Measurements from ENCODE around the gene LRRC56.

Gene LRRC56

DNA sequence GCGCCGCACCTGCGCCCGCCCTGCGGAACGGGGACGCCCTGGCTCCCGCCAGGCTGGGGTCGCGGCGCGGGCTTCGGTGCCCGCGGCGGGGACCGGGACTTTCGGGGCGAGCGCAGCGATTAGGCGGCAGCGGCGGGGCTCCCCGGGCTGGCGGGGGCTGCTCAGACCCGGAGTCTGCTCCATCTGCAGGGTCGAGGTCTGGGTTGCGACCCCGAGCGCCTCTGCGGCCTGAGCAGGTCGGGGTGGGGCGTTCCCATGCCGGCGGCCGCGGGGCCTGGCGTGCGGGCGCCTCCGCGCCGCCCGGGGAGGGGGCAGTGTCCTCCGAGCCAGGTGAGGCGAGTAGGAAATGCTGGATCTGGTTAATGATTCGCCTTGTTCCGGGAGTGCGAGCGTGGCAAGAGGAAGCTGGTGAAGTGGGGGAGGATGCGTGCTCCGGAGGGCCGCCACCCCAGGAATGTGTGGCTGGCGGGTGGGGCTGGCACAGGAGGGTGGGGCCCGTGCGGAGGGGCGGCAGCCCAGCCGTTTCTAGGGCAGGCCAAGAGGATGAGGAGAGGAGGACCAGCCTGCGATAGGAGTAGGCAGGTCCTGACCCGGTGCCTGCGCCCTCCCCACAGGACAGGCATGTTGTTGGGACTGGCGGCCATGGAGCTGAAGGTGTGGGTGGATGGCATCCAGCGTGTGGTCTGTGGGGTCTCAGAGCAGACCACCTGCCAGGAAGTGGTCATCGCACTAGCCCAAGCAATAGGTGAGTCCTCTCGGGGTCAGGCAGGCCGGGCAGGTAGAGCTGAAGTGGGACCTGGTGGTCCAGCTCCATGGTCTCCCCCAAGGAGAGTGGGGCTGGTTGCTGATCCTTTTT lies 24.0 kb downstream of the LRRC56 start:
- DNase-seq, result peak; percentile 41

DNA sequence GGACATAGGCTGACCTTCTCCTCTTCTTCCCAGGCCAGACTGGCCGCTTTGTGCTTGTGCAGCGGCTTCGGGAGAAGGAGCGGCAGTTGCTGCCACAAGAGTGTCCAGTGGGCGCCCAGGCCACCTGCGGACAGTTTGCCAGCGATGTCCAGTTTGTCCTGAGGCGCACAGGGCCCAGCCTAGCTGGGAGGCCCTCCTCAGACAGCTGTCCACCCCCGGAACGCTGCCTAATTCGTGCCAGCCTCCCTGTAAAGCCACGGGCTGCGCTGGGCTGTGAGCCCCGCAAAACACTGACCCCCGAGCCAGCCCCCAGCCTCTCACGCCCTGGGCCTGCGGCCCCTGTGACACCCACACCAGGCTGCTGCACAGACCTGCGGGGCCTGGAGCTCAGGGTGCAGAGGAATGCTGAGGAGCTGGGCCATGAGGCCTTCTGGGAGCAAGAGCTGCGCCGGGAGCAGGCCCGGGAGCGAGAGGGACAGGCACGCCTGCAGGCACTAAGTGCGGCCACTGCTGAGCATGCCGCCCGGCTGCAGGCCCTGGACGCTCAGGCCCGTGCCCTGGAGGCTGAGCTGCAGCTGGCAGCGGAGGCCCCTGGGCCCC lies 24.8 kb downstream of the LRRC56 start:
- DNase-seq, result no peak

DNA sequence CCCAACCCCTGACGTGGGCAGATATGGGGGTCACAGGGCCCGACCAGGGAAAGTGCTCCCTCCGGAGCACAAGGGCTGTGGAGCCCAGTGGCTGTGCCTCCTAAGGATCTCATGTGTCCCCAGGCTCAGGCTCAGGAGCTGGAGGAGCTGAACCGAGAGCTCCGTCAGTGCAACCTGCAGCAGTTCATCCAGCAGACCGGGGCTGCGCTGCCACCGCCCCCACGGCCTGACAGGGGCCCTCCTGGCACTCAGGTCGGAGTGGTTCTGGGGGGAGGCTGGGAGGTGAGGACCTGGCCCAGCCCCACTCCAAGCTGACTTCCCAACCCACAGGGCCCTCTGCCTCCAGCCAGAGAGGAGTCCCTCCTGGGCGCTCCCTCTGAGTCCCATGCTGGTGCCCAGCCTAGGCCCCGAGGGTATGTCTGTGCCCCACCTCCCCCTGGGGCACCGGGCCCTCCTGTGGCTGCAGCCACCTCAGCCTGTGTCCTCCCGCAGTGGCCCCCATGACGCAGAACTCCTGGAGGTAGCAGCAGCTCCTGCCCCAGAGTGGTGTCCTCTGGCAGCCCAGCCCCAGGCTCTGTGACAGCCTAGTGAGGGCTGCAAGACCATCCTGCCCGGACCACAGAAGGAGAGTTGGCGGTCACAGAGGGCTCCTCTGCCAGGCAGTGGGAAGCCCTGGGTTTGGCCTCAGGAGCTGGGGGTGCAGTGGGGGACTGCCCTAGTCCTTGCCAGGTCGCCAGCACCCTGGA lies 25.9 kb downstream of the LRRC56 start:
- DNase-seq, result no peak

DNA sequence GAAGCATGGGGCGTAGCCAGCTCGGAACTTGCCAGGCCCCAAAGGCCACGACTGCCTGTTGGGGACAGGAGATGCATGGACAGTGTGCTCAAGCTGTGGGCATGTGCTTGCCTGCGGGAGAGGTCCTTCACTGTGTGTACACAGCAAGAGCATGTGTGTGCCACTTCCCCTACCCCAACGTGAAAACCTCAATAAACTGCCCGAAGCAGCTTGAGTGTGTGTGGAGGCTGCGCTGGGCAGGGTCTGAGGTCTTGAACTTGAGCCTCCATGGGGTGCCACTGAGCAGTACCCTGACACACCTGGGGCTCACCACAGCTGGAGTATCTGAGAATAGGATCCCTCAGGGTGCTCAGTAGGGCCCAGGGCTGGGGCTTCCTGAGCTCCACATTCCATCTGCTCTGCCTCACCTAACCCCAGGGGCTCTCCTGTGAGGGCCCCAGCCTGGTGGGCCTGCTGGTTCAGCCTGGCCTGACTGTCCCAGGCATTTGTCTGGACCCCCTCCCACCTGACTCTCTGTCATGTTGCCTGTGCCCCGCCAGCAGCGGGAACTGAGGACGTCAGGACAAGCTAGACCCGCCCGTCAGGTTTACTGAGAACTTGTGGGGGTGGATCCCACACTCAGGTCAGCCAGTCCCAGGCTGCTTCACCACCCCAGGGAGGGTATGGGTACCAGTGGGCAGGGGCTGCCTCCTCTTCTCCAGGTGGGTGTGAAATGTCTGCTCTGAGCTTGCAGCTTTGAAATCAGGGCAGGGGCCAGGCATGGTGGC lies 26.7 kb downstream of the LRRC56 start:
- DNase-seq, result no peak

DNA sequence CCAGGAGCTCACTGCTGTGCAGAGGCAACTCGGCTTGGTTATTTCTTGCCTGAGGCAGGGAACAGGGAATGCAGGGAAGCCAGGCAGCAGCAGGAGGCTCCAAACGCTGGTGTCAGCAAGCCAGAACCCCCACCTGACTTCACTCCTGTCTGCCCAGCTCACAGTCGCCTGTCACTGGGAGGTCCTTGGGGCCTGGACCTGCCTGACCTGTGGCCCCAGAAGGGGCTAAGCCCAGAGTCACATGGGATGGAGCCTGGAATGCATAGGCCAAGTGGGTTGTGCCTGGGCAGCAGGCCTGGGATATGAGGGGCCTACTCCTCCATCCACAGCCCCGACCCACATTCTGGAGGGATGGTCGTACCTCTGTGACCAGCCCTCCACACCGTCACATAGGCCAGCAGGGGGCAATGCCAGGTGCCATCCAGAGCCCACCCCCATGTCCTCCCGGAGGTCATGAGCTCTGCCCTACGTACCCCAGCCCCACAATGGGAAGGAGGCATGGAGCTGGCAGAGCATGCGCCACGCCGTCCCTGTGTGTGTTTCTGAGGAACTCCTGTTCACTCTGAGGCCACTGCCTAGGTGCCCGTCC lies 28.7 kb downstream of the LRRC56 start:
- no peak for DNase-seq

DNA sequence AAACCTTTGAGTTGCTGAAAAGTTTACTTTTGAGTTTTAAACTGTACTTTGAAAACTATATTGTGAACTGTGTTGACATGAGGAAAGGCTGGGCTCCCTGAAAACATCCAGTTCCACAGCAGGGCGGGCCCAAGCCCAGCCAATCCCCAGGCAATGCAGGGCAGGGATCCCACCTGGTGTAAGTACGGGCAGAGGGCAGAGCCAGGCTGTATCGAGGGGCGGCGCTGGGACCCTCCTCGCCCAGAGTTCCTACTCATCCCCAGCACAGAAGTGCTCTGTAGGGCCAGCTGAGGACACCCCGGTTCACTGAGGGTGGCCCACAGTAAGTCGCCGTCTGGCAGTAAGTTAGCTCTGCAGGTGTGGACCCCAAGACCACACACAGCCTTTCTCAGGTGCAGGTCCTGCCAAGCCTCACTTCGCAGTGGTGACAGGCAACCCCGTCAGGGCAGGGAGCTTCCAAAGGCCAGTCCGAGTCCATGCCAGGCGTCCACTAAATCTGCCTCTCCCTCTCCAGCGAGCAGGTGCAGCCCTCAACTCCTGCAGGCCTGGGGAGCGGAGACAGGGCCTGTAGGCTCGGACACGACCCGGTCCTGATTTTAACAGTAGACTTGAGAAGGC lies 29.8 kb downstream of the LRRC56 start:
- no peak for DNase-seq

DNA sequence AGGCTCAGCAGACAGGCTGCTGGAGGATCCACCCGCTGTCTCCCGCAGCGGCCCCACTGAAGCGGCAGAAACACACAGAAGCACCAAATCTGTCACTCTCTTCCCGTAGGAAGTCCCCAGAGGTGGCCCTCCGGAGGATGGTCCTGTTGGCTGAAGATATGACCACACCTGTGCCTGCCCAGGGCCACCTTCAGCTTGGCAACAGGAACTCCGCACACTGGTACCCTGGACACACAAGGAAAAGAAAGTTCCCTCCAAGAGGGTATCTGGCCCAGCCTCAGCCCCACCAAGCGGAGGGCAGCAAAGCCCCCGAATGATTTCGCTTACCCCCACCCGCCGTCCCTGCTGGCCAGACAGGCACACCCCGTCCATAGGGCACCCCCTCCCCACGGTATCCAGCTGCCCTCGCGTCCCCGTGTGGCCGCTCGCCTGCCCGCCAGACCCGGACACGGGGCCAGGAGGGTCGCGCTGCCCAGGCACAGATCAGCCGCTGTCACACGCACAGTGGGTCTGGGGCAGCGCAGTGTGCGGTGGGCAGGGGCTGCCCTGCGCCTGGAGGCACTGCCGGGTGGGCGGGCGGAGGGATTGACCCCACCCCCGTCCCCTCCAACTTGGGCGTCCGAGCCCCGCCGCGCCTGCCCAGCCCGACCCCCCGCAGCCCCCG lies 30.4 kb downstream of the LRRC56 start:
- DNase-seq, result no peak

DNA sequence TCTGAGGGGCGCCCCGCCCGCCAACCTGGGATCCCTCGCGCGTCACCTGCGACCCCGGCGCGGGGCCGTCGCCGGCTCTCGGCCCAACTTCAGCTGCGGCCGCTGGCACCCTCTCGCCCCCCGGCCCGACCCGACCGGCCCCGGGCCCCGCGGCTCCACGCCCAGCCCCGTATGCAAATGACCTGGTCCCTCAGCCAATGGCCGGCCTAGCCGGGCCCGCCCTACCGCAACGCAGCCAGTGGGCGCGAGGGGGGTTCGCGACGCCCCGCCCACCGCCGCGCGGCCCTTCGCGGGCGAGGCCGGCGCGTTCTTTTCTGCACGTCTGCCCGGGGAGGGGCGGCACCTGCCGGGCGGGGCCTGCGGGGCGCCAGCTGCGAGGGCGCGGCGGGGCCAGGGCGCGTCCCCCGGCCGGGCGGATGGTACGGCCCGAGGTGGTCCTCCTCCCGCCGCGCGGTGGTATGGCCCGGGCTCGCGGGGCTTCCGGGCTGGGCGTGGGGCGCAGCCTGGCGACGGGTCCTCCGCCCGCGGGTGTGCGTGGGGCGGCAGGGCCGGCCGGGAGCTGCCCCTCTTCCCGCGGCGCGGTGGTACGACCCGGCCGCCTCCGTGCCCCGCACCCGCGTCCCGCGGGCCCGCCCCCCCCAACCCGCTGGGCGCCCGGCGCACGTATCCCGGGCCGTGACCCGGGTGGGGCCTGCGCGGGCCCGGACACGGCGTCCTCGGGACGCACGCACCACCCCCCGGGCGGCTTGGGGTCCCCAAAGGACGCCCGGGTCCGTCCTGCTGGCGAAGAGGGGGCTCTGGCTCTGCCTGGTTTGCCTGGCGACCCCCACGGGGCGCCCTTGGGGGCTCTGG lies 31.2 kb downstream of the LRRC56 start:
- DNase-seq, result peak; percentile 95

DNA sequence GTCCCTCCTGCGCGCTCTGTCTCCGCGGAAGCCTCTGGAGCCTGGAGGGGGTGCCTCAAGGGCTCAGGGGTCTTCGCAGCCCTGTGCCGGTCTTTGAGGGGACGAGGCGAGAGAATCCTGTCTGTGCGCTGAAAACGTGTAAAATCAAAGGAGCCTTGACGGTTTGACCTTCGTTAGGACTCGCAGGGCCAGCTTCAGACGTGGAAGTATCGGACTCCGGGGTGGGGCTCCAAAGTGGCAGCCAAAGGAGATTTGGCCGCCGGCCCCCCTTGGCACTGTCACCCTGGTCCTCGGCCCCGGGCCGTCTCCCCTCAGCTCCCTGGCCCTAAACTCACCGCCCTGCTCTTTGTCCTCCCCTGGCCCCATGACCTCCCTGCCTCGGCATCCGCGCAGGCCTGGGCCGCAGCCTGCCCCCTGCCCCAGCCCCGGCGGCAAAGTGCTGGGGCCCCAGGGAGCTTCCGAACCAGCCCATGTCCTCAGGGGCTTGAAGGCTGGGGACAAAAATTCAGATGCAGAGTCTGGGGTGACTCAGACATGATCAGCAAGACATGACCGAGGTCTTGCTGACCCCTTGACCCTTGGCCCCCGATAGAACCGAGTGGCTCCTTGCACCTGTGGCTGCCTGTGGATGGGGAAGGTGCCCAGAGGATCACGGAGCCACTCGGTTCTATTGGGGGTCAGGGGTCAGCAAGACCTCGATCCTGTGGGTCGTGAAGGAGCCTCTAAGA lies 32.0 kb downstream of the LRRC56 start:
- no peak for DNase-seq

DNA sequence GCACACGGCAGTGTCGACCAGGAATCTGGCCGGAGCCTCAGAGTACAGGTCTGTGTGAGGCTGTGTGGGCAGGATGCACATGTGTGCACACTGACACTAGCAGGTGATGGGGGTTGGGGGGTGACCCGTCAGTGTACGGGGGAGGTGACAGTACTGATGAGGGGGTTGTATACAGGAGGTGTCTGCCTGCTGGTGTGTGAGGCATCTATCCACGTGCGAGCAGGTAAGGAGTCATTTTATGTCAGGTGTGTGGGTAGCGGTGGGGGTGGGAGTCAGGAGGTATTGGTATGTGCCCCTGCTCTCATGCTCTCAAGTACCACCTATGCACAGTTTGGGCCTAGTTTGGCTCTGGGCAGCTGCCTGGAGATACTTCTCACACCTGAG lies 34.5 kb downstream of the LRRC56 start:
- no peak for DNase-seq

DNA sequence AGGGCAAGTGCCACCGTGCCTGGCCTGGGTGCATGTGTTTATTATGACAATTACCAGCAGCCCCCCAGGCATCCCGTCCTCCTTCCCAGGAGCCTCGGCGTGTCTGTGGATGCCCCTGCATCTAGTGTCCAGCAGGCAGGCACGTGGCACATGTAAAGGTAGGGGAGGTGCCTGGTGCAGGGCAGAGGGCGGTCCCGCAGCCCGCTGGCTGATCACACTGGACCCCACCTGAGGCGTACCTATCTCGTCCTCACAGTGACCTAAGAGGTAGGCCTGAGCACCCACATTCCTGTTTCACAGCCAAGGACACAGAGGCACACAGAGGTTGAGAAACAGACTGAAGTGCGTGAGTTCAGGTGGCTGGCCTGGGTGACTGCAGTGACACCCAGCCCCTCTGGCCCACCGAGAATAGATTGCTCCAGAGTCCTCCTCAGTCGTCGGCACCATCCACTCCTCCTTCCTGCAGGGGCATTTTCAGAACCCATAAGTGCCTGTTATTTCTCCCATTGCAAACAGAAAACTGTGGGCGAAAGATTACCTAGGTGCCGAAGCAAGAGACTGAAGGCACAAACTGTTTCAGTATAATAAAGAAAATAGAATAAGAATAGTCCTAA lies 35.9 kb downstream of the LRRC56 start:
- DNase-seq, result no peak

DNA sequence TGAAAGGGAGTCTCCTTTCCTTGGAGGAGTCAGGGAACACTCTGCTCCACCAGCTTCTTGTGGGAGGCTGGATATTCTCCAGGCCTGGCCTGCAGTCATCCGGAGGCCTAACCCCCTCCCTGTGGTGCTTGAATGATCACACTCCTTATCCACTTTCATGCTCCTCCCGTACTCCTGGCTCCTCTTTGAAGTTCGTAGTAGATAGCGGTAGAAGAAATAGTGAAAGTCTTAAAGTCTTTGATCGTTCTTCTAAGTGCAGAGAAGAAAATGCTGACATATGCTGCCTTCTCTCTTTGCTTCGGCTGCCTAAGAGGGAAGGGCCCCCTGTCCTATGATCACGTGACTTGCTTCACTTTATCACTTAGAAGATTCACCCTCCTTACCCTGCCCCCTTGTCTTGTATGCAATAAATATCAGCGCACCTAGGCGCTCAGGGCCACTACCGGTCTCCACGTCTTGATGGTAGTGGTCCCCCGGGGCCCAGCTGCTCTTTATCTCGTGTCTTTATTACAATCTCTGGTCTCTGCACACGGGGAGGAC lies 36.8 kb downstream of the LRRC56 start:
- DNase-seq, result peak; percentile 19

DNA sequence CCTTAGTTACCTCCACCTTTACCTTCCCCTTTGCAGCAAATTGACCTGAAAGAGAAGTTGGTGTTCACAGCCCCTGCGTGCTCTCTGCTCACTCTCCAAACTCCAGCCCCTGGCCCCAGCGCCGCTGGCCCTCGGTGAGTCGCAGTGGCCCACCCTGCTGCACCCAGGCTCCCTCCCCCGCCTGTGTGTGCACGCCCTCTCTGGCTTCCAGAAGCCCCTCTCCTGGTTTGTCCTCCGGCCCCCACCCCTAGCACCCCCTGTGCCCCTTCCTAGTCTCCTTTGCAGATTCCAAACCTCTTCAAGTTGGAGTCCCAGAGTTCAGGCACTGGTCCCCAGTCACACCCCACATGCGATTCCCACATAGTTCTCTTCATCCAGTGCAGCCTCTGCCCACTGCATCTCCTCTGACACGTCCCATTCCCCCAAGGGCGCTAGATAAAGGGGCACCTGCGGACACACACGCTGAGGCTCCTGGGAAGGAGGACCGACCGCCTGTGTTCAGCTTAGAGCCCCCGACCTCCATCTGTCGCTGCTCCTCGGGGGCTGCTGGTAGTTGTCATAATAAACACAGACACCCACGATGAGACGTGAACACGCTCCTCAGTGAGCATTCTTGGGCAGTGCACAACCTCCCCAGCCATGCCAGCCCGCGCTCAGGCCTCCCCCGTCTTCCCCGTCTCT lies 37.4 kb downstream of the LRRC56 start:
- no peak for DNase-seq

DNA sequence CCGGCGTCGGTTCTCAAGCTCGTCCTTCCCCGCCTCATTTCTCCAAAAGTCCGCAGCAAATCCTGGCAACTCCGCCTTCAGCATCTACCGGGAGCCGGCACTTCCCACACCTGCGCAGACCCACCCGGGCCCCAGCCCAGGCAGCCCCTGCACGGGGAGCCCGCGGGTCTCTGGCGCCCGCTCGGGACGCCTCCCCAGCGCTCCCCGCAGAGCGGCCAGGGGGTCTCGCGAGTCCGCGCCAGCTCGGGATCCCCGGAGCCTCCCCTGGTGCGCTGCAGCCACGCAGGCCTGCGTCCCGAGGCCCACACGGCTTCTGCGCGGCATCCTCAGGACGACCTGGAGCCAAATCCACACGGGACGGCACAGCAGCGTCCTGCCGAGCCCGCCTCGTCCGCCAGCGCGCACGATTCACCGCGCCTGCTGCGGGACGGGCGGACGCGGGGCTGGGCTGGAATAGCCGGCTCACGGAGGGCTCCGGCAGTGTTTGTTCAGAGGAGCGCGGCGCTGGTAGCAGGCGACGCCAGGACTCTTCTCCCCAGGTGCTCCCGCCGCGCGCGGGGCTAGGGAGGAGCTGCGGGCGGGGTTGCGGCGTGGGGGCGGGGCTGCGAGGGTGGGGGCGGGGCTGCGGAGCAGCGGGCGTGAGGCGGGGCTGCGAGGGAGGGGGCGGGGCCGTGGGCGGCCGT lies 38.1 kb downstream of the LRRC56 start:
- peak; percentile 40 for DNase-seq

DNA sequence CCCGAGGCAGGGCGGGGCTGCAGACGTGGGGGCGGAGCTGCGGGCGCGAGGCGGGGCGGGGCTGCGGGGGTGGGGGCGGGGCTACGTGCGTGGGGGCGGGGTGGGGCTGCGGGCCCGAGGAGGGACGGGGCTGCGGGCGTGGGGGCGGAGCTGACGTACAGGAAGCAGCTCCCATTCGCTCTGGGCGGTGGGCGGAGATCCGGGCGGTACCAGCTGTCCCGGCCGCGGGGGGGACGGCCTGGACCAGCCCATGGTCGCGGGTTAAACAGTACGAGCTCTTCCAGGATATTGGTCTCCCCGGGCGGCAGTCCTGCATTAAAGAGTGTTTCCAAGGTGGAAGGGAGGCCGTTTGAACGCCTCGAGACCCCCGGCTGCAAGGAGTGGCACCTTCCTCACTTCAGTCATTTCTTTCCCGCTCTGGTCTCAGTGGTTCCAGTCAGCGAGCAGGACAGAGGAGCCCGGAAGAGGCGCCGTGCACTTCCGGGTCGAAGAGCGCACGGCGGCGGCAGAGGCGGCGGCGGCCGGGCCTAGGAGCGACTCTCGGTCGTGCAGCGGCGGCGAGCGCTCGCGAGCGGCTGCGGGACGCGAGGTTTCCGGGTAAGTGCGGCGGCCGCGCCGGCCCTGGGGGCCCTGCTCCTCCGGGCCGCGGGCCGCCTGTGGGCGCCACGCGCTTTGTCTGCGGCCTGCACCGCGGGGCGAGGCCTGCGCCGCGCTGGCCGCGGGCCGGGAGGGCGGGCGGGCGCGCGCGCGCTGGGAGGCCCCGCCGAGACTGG lies 38.9 kb downstream of the LRRC56 start, which contains the start of gene PHRF1:
Gene PHRF1, plus strand, starts transcription at position 475 of the 773 bp plus-strand sequence. CDS start 5,043 bp downstream, outside the sequence.
- peak; percentile 97 for DNase-seq

DNA sequence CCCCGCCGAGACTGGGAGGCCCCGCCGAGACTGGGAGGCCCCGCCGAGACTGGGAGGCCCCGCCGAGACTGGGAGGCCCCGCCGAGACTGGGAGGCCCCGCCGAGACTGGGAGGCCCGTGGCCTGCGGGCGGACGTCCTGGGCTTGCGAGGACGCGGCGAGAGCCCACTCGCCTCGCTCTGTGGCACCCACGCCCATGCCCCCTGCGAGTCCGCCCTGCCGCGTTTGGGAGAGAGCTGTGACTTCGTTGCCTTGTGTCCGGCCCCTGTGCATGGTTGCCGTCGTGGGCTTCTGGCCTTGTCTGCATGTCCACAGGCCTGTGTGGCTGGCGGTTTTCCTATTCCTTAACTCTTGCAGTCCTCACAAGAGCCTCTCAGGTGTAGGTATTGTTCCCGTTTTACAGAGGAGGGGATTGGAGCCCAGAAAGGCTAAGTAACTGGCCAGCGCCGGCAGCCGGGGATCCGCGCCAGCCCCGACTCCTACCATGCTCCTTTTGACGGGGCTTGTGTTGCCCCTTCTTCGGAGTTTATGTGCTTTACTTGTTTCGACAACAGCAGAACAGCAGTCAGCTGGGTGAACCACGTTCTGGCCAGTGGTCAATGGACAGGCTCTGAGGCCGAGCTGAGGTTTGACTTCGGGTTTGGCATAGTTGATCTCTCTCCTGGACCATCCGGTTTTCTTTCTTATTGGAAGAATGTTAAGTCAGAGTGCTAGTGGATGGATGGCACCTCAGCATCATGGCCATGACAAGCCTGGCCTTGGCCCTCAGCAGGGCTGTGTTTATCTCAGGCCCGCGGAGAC lies 39.7 kb downstream of the LRRC56 start:
- DNase-seq, result no peak
